Duodenal mucosa (tissue), 2 donors: ENCODE data around the gene LTBP4.

Source experiments
- H3K27ac ChIP-seq: one replicate; pipeline ENCODE4 v1.7.0; 2013; ENCODE audit warnings: low read depth, low read length
- H3K27me3 ChIP-seq, 2 donors: one replicate each; pipeline ENCODE4 v1.7.0; 2013; ENCODE audit warnings: low read length in 2 of 2, control low read depth in 1 of 2; ENCODE audit not compliant: insufficient read depth in 2 of 2, control insufficient read depth in 1 of 2
- H3K36me3 ChIP-seq, 2 donors: one replicate each; pipeline ENCODE4 v1.7.0; 2013; ENCODE audit warnings: low read length in 2 of 2, control low read depth in 1 of 2; ENCODE audit not compliant: insufficient read depth in 2 of 2, control insufficient read depth in 1 of 2
- H3K4me1 ChIP-seq, 2 donors: one replicate each; pipeline ENCODE4 v1.7.0; 2013; ENCODE audit warnings: low read length in 2 of 2, control low read depth in 1 of 2; ENCODE audit not compliant: insufficient read depth in 2 of 2, control insufficient read depth in 1 of 2
- H3K4me3 ChIP-seq, 2 donors: one replicate each; pipeline ENCODE4 v1.7.0; 2013; ENCODE audit warnings: low read length in 2 of 2, low read depth in 1 of 2
- H3K9ac ChIP-seq, 2 donors: one replicate each; pipeline ENCODE4 v1.7.0; 2013; ENCODE audit warnings: low read length in 2 of 2, low read depth in 1 of 2
- H3K9me3 ChIP-seq, 2 donors: one replicate each; pipeline ENCODE4 v1.7.0; 2013; ENCODE audit warnings: low read length in 2 of 2, control low read depth in 1 of 2; ENCODE audit not compliant: control insufficient read depth in 1 of 2

Gene LTBP4

DNA sequence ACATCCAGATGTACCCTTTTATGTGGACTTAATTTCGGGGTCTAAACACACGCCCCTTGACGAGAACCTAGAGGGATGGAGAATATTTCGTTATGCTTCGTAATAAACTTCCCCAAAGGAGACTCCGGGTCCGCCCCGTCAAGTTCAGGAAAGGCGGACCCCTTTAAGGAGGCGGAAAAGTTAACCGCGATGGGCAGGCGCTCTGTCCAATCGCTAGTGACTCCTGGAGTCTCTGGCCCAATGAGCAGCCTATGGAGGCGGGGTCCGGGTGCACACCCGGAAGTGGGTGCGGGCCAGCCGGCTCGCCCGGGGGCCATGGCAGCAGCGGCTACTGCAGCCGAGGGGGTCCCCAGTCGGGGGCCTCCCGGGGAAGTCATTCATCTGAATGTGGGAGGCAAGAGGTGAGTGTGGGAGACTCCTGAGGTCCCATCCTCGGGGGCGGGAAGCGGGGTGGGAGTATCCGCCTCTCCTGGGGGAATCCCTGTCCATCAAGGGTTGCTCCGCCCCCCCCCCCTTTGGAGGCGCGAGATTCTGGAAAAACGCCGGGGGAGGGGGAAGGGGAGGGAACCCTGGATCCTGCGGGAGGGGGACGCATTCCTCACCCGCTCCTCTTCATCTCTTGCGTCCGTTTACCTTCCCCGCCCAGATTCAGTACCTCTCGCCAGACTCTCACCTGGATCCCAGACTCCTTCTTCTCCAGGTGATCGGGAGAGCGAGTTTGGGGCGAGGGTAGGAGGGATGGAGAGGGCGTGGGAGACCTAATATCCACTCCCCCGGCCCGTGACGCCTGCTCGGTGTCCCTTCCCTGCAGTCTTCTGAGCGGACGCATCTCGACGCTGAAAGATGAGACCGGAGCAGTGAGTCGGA, 24.4 kb upstream of the LTBP4 start, which contains the start of gene SHKBP1:
Gene SHKBP1 (plus strand): TSS at position 289 of the 867 bp plus-strand sequence. CDS start 27 bp downstream, at position 316.
- Histone ChIP-seq H3K9me3 (no peaks in the 10 kb centered on the region), H3K36me3 (peaks cover 11 to 18% of the 10 kb centered on the region in 2 donors), H3K4me3 (peak within 1 kb of the TSS; percentile 88 to 94), H3K4me1 (peaks cover 11 to 14% of the 10 kb centered on the region in 2 donors), H3K27me3 (no peaks in the 10 kb centered on the region), H3K27ac (no peak within 1 kb of the TSS), H3K9ac (peak within 1 kb of the TSS; percentile 71 to 89)

DNA sequence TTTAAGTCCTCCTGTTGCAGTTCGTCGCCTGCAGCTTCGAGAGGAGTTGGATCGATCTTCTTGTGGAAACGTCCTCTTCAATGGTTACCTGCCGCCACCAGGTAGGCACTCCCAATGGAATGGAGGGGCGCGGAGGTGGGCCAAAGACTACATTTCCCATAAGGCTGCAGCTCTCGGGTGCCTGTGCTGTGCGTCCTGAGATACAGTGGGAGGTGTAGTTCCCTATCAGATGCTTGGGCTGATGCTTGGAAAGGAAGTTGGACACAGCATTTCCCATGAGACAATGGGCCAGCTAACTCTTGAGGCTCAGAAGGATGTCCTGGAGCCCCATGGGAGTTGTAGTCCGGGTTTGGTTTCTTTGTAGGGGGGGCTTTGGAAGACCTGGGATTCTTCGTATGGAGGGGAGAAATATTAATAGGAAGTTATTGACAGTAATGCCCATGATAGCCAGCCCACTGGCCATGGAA, 22.7 kb upstream of the LTBP4 start:
- Histone ChIP-seq H3K27ac (no peak overlapping the region), H3K4me1 (peaks cover 11 to 14% of the 10 kb centered on the region in 2 donors), H3K36me3 (peaks cover 16 to 18% of the 10 kb centered on the region in 2 donors), H3K9ac (no peak overlapping the region), H3K27me3 (no peaks in the 10 kb centered on the region), H3K4me3 (peak overlapping the region in 1 of 2 donors; percentile 88), H3K9me3 (no peaks in the 10 kb centered on the region)

DNA sequence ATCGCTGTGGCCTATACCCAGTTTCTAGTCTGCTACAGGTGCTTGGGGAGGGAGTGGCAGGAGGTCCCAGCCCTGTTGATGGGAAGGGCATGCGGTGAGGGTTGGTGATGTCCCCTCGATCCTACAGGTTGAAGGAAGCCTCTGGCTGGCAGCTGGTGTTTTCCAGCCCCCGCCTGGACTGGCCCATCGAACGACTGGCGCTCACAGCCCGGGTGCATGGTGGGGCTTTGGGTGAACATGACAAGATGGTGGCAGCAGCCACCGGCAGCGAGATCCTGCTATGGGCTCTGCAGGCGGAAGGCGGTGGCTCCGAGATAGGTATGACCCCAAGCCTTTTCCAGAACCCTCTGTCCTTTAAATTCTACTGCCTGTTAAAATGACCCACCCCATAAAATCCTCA, 20.6 kb upstream of the LTBP4 start:
- Histone ChIP-seq H3K4me3 (no peak overlapping the region), H3K9me3 (no peaks in the 10 kb centered on the region), H3K36me3 (peaks cover 16 to 29% of the 10 kb centered on the region in 2 donors), H3K4me1 (peaks cover 11 to 14% of the 10 kb centered on the region in 2 donors), H3K27me3 (no peaks in the 10 kb centered on the region), H3K9ac (no peak overlapping the region), H3K27ac (no peak overlapping the region)

DNA sequence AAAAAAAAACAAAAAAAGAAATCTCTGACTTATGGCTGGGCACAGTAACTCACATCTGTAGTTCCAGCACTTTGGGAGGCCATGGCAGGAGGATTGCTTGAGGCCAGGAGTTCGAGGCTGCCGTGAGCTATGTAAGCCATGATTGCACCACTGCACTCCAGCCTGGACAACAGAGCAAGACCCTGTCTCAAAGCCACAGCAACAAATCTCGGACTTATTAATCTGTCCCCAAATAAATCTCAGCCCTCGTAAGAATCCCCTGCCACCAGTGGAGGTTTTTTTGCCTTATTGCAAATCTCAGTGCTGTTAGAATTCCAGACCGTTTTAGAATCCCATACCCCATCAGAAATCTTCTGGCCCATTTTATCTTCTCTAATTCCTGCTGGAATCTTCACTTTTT, 19.6 kb upstream of the LTBP4 start:
- no peaks in the 10 kb centered on the region for H3K9me3 ChIP-seq
- peaks cover 11% of the 10 kb centered on the region in 2 donors for H3K4me1 ChIP-seq
- H3K9ac ChIP-seq, result no peak overlapping the region
- no peak overlapping the region for H3K27ac ChIP-seq
- H3K4me3 ChIP-seq, result no peak overlapping the region
- no peaks in the 10 kb centered on the region for H3K27me3 ChIP-seq
- H3K36me3 ChIP-seq, result peaks cover 16 to 35% of the 10 kb centered on the region in 2 donors

GRCh38 chr19:40582467-40582866, 18.7 kb upstream of the LTBP4 start:
- Histone ChIP-seq H3K27me3 (no peaks in the 10 kb centered on the region), H3K27ac (no peak overlapping the region), H3K9ac (no peak overlapping the region), H3K4me3 (no peak overlapping the region), H3K4me1 (peaks cover 7 to 8% of the 10 kb centered on the region in 2 donors), H3K36me3 (peaks cover 16 to 41% of the 10 kb centered on the region in 2 donors), H3K9me3 (no peaks in the 10 kb centered on the region)

GRCh38 chr19:40583283-40583682, 17.9 kb upstream of the LTBP4 start:
- Histone ChIP-seq H3K27me3 (no peaks in the 10 kb centered on the region), H3K9ac (no peak overlapping the region), H3K9me3 (no peaks in the 10 kb centered on the region), H3K4me3 (no peak overlapping the region), H3K27ac (no peak overlapping the region), H3K4me1 (peaks cover under 1 to 3% of the 10 kb centered on the region in 2 donors), H3K36me3 (peaks cover 16 to 46% of the 10 kb centered on the region in 2 donors)

GRCh38 chr19:40584007-40584406, 17.2 kb upstream of the LTBP4 start:
- Histone ChIP-seq H3K4me1 (peaks cover 0 to 3% of the 10 kb centered on the region in 2 donors), H3K36me3 (peaks cover 14 to 53% of the 10 kb centered on the region in 2 donors), H3K9ac (no peak overlapping the region), H3K4me3 (no peak overlapping the region), H3K27ac (no peak overlapping the region), H3K27me3 (no peaks in the 10 kb centered on the region), H3K9me3 (no peaks in the 10 kb centered on the region)

GRCh38 chr19:40585241-40585981, 15.8 kb upstream of the LTBP4 start:
- Histone ChIP-seq H3K27me3 (no peaks in the 10 kb centered on the region), H3K9me3 (no peaks in the 10 kb centered on the region), H3K36me3 (peaks cover 9 to 49% of the 10 kb centered on the region in 2 donors), H3K4me3 (no peak overlapping the region), H3K4me1 (no peaks in the 10 kb centered on the region), H3K9ac (no peak overlapping the region), H3K27ac (no peak overlapping the region)

DNA sequence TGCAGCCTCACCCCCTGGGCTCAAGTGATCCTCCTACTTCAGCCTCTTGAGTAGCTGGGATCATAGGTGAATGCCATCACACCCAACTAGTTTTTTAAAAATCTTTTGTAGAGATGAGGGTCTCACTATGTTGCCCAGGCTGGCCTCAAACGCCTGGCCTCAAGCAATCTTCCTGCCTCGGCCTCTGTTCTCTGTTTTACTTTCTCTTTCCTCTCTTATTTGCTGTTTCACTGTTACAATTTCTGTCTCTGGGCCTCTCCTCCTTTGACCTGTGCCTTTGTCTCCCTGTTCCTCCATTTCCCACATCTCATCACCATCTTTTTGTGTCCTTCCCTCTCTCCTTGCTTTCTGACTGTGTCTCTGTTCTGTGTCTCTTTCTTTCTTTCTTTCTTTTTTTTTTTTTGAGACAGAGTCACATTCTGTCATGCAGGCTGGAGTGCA, 15.2 kb upstream of the LTBP4 start:
- H3K27ac ChIP-seq, result no peak overlapping the region
- no peak overlapping the region for H3K4me3 ChIP-seq
- H3K36me3 ChIP-seq, result peaks cover 7 to 43% of the 10 kb centered on the region in 2 donors
- H3K9me3 ChIP-seq, result no peaks in the 10 kb centered on the region
- no peaks in the 10 kb centered on the region for H3K27me3 ChIP-seq
- no peaks in the 10 kb centered on the region for H3K4me1 ChIP-seq
- H3K9ac ChIP-seq, result no peak overlapping the region

DNA sequence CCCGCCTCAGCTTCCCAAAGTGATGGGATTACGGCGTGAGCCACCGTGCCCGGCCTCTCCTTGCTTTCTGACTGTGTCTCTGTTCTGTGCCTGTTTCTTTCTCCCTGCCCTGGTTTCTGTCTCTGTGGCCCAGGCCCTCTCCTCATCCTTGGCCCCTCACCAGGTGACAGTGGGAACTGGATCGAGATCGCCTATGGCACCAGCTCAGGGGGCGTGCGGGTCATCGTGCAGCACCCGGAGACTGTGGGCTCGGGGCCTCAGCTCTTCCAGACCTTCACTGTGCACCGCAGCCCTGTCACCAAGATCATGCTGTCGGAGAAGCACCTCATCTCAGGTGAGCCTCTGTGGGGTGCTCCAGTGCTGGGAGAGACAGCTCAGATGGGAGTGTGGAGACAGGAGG, 14.6 kb upstream of the LTBP4 start:
- H3K27ac ChIP-seq, result no peak overlapping the region
- H3K9me3 ChIP-seq, result no peaks in the 10 kb centered on the region
- no peak overlapping the region for H3K9ac ChIP-seq
- H3K4me3 ChIP-seq, result no peak overlapping the region
- no peaks in the 10 kb centered on the region for H3K27me3 ChIP-seq
- H3K4me1 ChIP-seq, result no peaks in the 10 kb centered on the region
- H3K36me3 ChIP-seq, result peaks cover 5 to 37% of the 10 kb centered on the region in 2 donors
